Left ventricle myocardium inferior (tissue), 1 donor: ENCODE data around the gene APMAP. TPM values are rescaled to one million over a fixed set of nuclear protein-coding genes. Genes with fewer than 3 reads are reported as not detected.

Experiments used
- DNase-seq: peaks from one replicate; pipeline ENCODE4 v3.0.0-alpha.2; 2020
- H3K27ac ChIP-seq: fragments of 200-600 bp; replicated peaks from 2 replicates; pipeline ENCODE4 v1.8.0; 2021
- H3K27me3 ChIP-seq: fragments of 200-600 bp; 2 replicates; pipeline ENCODE4 v1.8.0; 2021; ENCODE audit warnings: low read depth
- H3K36me3 ChIP-seq: fragments of 200-600 bp; 2 replicates; pipeline ENCODE4 v1.8.0; 2021
- H3K4me1 ChIP-seq: fragments of 200-600 bp; 2 replicates; pipeline ENCODE4 v1.8.0; 2021
- H3K4me3 ChIP-seq: fragments of 200-600 bp; 2 replicates; pipeline ENCODE4 v1.8.0; 2021; ENCODE audit warnings: mild to moderate bottlenecking, moderate library complexity
- H3K9me3 ChIP-seq: fragments of 200-600 bp; replicated peaks from 2 replicates; pipeline ENCODE4 v1.8.0; 2021
- intact Hi-C: fragments of 100-400 bp; cut with micrococcal nuclease; formaldehyde crosslinking; loops from one replicate; pipeline ENCODE4 v1.11.0; 2022
- total RNA-seq: library from RNA; stranded (reverse); fragmentation: NEBNext Ultra II Directional; extraction: Animal tissue kit (Norgen Biotek cat#: 25700); gene quantifications from one replicate; pipeline ENCODE4 v1.2.1, GENCODE V29; 2021
- TF ChIP-seq, protein P1 (sequence below): fragments of 200-600 bp; IDR thresholded peaks from 2 replicates; pipeline ENCODE4 v1.8.0; 2021; ENCODE audit warnings: antibody characterized with exemption, mild to moderate bottlenecking, borderline replicate concordance
- donor health status: DM: no; HTN: yes; CAD: no; lungs with severe emphysema.

APMAP gene
- total RNA-seq, 1 donor from 2014 or later = 23.8 TPM

DNA sequence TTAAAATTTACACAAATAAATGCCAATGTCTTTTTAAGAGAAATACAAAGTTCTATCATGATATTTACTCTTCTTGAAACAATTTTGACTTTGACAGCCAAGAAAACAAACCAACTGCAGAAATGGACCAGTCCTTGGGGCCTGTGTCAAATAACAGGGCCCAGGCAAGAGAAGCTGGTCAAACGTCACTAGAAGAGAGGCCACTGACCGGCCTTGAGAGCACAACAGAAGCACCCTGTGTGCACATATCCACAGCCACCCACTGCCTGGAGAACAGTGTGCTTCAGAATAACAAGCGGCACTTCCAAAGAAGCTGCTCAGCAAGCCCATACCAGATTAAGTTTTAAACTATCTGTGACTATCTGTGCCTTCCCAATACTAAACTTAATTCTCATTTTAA lies 14.8 kb downstream of the APMAP start:
- no peak for DNase-seq
- H3K4me1 ChIP-seq = no peaks in the 10 kb centered on the region
- TF ChIP-seq, protein P1, sequence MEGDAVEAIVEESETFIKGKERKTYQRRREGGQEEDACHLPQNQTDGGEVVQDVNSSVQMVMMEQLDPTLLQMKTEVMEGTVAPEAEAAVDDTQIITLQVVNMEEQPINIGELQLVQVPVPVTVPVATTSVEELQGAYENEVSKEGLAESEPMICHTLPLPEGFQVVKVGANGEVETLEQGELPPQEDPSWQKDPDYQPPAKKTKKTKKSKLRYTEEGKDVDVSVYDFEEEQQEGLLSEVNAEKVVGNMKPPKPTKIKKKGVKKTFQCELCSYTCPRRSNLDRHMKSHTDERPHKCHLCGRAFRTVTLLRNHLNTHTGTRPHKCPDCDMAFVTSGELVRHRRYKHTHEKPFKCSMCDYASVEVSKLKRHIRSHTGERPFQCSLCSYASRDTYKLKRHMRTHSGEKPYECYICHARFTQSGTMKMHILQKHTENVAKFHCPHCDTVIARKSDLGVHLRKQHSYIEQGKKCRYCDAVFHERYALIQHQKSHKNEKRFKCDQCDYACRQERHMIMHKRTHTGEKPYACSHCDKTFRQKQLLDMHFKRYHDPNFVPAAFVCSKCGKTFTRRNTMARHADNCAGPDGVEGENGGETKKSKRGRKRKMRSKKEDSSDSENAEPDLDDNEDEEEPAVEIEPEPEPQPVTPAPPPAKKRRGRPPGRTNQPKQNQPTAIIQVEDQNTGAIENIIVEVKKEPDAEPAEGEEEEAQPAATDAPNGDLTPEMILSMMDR = no peak
- intact Hi-C loops = no loop called here
- no peak overlapping the region for H3K27ac ChIP-seq
- H3K27me3 ChIP-seq = no peaks in the 10 kb centered on the region
- no peak overlapping the region for H3K4me3 ChIP-seq
- H3K36me3 ChIP-seq = peaks cover 53% of the 10 kb centered on the region
- H3K9me3 ChIP-seq = peaks cover 19% of the 10 kb centered on the region

DNA sequence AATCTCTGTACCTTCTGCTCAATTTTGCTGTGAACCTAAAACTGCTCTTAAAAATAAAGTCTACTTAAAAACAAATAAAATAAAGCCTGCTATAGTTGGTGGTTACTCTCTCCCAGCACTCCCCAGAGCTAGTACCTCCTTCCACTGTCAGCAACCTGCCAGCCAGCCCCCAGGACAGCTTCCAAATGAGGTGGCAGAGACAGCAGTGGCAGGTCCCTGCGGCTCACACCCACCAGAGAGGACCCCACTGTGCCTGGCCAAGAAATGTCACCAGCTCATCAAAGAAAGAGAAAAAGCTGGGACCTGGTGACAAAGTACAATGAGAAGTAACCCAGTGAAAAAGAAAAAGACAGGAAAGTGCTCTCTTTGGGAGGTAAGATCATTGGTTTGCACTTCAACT lies 15.2 kb downstream of the APMAP start:
- no peak for DNase-seq
- peaks cover 19% of the 10 kb centered on the region for H3K9me3 ChIP-seq
- no peaks in the 10 kb centered on the region for H3K4me1 ChIP-seq
- intact Hi-C loops = no loop called here
- TF ChIP-seq, protein P1 = no peak
- no peaks in the 10 kb centered on the region for H3K27me3 ChIP-seq
- no peak overlapping the region for H3K4me3 ChIP-seq
- peaks cover 57% of the 10 kb centered on the region for H3K36me3 ChIP-seq
- H3K27ac ChIP-seq = no peak overlapping the region

DNA sequence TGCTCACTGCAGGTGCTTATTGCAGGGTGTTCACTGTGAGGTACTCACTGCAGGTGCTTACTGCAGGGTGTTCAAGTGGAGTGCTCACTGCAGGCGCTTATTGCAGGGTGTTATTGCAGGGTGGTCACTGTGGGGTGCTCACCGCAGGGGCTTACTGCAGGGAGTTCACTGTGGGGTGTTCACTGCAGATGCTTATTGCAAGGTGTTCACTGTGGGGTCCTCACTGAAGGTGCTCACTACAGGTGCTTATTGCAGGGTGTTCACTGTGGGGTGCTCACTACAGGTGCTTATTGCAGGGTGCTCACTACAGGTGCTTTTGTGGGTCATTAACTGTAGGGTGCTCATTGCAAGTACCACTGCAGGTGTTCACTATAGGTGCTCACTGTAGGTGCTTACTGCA lies 20.2 kb downstream of the APMAP start:
- TF ChIP-seq, protein P1 = no peak
- Histone ChIP-seq H3K4me3 (no peak overlapping the region), H3K27ac (no peak overlapping the region), H3K27me3 (no peaks in the 10 kb centered on the region), H3K36me3 (peaks cover 87% of the 10 kb centered on the region), H3K9me3 (peaks cover 19% of the 10 kb centered on the region), H3K4me1 (no peaks in the 10 kb centered on the region)
- no peak for DNase-seq
- intact Hi-C loops = no loop called here

DNA sequence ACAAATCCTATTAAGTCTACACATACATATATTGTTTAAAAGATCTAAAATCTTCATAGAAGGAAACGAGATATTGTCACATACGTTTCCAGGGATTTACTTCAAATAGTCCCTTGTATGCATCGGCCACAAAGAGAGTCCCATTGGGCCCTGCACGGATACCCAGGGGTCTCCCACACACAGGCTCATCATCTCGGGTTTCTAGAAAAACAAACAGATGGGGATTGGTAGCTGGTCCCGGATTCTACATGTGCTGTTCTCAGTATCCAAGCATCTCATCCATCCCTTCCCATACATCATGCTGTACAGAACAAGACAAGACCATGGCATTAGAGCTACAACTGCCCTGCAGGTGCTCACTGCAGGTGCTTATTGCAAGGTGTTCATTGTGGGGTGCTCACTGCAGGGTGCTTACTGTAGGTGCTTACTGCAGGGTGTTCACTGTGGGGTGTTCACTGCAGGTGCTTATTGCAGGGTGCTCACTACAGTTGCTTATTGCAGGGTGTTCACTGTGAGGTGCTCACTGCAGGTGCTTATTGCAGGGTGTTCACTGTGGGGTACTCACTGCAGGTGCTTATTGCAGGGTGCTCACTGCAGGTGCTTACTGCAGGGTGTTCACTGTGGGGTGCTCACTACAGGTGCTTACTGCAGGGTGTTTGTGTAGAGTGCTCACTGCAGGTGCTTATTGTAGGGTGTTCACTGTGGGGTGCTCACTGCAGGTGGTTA lies 21.0 kb downstream of the APMAP start:
- no peaks in the 10 kb centered on the region for H3K4me1 ChIP-seq
- peaks cover 16% of the 10 kb centered on the region for H3K9me3 ChIP-seq
- DNase-seq = no peak
- no peaks in the 10 kb centered on the region for H3K27me3 ChIP-seq
- H3K27ac ChIP-seq = no peak overlapping the region
- TF ChIP-seq, protein P1 = no peak
- H3K36me3 ChIP-seq = peaks cover 89% of the 10 kb centered on the region
- H3K4me3 ChIP-seq = no peak overlapping the region
- intact Hi-C loops = no loop called here

DNA sequence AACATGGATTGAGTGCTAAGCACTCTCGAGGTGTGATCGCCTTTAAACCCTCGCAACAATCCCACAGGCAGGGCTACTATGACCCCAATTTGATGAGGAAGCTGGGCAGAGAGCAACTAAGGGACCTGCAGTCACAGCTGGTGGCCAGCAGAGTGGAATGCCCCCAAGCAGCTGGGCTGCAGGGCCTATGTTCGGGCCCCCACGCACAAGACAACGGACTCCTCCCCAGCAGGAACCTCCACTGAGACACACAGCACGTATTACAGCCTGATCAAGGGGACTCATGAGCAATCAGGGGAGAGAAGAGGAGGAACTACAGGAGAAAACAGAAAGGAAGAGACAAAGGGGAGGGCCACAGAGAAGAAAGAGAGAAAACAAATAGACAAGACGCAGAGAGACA lies 21.8 kb downstream of the APMAP start:
- TF ChIP-seq, protein P1 = no peak
- no peaks in the 10 kb centered on the region for H3K27me3 ChIP-seq
- peaks cover 9% of the 10 kb centered on the region for H3K9me3 ChIP-seq
- H3K4me3 ChIP-seq = no peak overlapping the region
- no peak for DNase-seq
- H3K4me1 ChIP-seq = no peaks in the 10 kb centered on the region
- peaks cover 89% of the 10 kb centered on the region for H3K36me3 ChIP-seq
- intact Hi-C loops = no loop called here
- no peak overlapping the region for H3K27ac ChIP-seq
